AG09309 (cell line): ENCODE results near the gene APOL3.
A peak's percentile ranks its signal among the peaks of the same experiment; 100 is the strongest.

Source experiments
- DNase-seq: peaks from one replicate; pipeline ENCODE4 v3.0.0-alpha.2; 2010; ENCODE audit warnings: low read depth
- H3K4me3 ChIP-seq: 2 replicates; pipeline ENCODE4 v1.5.1; 2011; ENCODE audit warnings: mild to moderate bottlenecking, low read depth, low read length, moderate library complexity; ENCODE audit not compliant: control insufficient read depth
- TF ChIP-seq, protein P1 (sequence below): IDR thresholded peaks from 2 replicates; pipeline ENCODE4 v1.5.1; 2011; ENCODE audit warnings: mild to moderate bottlenecking, low read depth, low read length, inconsistent platforms; ENCODE audit not compliant: insufficient read depth, control insufficient read depth; ENCODE audit errors: missing control alignments

APOL3 gene

DNA sequence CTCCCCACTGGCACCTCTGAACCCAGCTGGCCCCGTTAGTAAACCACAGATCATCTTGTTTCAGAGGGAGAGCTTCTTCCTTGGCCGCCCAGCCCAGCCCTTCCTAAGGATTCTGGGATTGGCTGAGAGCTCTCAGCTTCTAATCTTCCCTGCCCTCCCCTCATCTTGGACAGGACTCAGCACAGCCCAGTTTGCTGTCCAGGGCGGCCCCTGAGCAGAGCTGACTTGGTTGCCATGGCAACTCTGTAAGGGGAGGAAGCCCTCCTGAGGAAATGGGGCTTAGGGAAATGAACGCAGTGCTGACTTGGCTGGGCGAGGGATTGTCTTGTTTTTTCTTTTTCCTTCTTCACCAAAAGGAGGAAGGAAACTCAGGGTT, 36.5 kb upstream of the APOL3 start:
- TF ChIP-seq, protein P1, sequence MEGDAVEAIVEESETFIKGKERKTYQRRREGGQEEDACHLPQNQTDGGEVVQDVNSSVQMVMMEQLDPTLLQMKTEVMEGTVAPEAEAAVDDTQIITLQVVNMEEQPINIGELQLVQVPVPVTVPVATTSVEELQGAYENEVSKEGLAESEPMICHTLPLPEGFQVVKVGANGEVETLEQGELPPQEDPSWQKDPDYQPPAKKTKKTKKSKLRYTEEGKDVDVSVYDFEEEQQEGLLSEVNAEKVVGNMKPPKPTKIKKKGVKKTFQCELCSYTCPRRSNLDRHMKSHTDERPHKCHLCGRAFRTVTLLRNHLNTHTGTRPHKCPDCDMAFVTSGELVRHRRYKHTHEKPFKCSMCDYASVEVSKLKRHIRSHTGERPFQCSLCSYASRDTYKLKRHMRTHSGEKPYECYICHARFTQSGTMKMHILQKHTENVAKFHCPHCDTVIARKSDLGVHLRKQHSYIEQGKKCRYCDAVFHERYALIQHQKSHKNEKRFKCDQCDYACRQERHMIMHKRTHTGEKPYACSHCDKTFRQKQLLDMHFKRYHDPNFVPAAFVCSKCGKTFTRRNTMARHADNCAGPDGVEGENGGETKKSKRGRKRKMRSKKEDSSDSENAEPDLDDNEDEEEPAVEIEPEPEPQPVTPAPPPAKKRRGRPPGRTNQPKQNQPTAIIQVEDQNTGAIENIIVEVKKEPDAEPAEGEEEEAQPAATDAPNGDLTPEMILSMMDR = no peak
- DNase-seq = no peak
- H3K4me3 ChIP-seq = no peak overlapping the region

DNA sequence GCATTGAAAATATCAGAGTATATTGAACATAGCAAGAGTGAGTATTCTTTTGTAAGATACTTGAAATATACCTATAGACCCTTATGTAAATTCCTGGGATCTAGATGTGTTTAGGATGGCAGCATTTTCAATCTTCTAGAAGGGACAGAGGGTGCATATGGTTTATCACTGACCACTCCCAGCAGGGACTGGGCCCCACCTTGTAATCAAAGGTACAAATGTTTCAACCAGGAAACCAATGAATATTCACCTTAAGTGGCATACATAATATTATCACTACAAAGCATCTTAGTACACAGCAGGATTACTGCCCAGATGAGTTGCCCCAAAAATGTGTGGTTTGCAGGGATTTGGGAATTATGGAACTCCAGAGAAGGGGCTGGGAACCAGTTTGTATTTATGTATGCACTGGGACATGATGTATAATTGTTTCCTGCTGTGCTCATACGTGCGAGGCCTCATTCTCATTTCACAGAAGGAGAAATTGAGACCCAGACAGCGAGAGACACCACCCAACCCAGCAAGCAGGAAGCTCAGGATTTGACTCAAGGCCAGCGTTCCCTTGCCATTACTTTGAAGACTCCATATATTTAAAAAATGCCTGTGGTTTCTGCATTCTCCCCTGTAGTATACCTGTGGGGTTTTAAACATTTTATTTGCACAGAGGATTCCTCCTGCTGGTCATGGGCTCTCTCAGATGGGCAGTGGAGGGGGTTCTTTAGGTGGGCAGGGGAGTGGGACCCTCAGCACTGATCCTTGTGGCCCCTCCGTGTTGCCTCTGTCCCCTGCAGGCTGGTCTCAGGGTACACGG, 35.9 kb upstream of the APOL3 start:
- DNase-seq = no peak
- TF ChIP-seq, protein P1 = no peak
- no peak overlapping the region for H3K4me3 ChIP-seq

DNA sequence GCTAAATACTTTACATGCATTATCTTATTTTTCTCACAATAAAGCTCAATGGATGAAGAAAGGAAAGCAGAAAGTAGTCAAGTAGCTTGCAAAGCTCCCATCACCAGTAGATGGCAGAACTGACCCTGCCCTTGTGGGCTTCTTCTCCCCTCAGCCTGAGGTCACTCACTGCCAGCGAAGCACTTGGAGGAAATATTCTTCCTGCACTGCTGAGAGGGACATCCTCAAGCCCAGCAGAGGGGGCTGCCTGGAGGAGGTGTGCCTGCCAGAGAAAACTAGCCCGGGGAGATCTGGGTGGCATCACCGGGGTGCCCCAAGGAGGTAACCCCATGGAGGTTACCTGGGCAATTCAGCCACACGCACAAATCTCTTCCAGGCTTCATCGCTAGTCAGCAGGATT, 34.4 kb upstream of the APOL3 start:
- TF ChIP-seq, protein P1 = peak; percentile 79
- H3K4me3 ChIP-seq = no peak overlapping the region
- peak; percentile 41 for DNase-seq

DNA sequence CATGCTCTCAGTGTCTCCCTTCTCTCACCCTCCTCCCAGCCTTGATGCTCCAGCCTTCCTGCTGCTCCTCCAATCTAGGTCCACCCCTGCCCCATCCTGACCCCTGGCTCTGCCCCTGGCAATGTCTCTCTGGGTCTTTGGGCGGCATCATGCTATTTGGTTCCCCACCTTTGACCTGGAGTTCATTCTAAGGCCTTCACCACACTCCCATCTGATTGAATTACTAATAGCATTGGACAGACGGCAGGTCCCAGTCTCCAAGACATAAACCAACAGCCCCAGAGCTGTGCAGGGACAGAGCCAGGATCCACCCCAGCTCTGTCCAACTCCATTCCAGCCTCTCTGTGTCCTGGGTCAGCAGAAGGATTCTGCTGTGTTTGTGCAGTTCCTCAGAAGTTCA, 33.8 kb upstream of the APOL3 start:
- DNase-seq = no peak
- TF ChIP-seq, protein P1 = no peak
- no peak overlapping the region for H3K4me3 ChIP-seq

DNA sequence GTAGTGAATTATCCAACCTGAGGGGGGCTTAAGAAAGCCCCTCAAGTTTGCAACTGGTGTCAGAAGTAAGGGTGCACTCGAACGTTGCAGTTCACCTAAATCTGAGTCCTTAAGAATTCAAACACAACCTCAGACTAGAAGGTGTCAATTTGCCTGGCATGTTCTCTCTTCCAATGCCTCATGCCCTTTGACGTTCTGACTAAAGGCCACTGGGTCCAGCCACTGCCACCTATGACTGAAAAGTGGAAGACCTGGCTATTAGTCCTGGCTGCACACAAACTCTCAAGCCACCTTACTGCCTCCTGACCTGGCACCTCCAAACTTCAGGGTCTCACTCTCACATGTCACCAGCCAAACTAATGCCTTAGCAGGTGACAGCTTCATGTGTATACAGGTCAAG, 33.0 kb upstream of the APOL3 start:
- TF ChIP-seq, protein P1 = no peak
- no peak overlapping the region for H3K4me3 ChIP-seq
- no peak for DNase-seq

DNA sequence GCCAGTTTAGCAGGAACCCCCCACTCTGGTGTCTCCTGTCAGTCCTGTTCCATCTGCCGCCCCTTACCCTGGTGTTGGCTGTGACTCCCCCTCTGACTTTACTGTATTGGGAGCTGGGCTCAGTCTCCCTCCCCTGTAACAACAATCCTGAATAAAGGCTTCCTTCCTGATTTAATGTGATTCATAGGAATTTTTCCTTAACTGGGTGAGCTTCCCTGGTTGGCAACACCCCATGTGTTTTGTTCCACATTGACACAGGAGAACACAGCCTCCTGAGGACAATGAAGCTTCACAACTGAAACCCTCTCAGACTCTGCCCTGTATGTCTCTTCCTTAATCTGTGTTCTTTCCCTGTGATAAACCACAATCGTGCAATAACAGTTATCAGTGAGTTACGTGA, 32.6 kb upstream of the APOL3 start:
- H3K4me3 ChIP-seq = no peak overlapping the region
- TF ChIP-seq, protein P1 = no peak
- DNase-seq = no peak

DNA sequence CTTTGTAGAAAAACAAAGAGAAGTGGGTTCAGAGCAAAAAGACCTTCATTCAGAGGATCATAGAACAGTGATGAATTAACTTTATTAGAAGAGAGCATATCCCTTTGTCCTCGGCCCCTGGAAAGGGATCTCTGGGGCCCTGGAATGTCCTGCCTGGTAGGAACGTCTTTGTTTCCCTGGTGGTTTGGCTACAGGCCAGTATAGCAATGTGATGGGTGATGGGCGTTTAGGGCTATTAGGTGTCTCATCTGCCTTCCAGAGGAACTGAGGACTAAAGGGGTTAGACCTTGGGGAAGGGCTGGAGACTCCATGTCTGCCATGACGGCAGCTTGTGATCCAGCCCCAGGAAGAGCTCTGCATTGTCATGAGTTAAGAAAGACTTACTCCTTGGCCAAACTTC, 32.0 kb upstream of the APOL3 start:
- no peak overlapping the region for H3K4me3 ChIP-seq
- TF ChIP-seq, protein P1 = no peak
- no peak for DNase-seq
